Colonic mucosa (tissue), 4 donors: ENCODE results near the gene STRIT1. TPM values are rescaled to one million over a fixed set of nuclear protein-coding genes. Genes with fewer than 3 reads are reported as not detected.

ENCODE experiments used
- DNase-seq: peaks from one replicate; pipeline ENCODE4 v3.0.0-alpha.2; 2020
- H3K27ac ChIP-seq: fragments of 200-600 bp; one replicate; pipeline ENCODE4 v1.8.0; 2021
- H3K27me3 ChIP-seq: fragments of 200-600 bp; one replicate; pipeline ENCODE4 v1.8.0; 2021
- H3K36me3 ChIP-seq: fragments of 200-600 bp; one replicate; pipeline ENCODE4 v1.8.0; 2021
- H3K4me1 ChIP-seq: fragments of 200-600 bp; one replicate; pipeline ENCODE4 v1.8.0; 2021; ENCODE audit warnings: mild to moderate bottlenecking
- H3K4me3 ChIP-seq: fragments of 200-600 bp; one replicate; pipeline ENCODE4 v1.8.0; 2021
- H3K9ac ChIP-seq, 2 donors: one replicate each; pipeline ENCODE4 v1.7.0; 2013; ENCODE audit warnings: control low read depth in 2 of 2, low read depth in 2 of 2, low read length in 2 of 2
- H3K9me3 ChIP-seq: fragments of 200-600 bp; one replicate; pipeline ENCODE4 v1.8.0; 2021
- intact Hi-C: fragments of 100-400 bp; cut with DNase I; formaldehyde crosslinking; loops from one replicate; pipeline ENCODE4 v1.14.1; 2022
- total RNA-seq, 2 donors: library from RNA; stranded (reverse); fragmentation: NEBNext Ultra II Directional in 1 of 2; extraction: Animal tissue kit (Norgen Biotek cat#: 25700) in 1 of 2; gene quantifications; one replicate each; pipeline ENCODE4 v1.2.1, GENCODE V29; 2021
- TF ChIP-seq, protein P1 (sequence below): fragments of 200-600 bp; IDR thresholded peaks from one replicate; pipeline ENCODE4 v1.8.0; 2022; ENCODE audit warnings: antibody characterized with exemption, mild to moderate bottlenecking
- donor health status: healthy.
- donor health status: DM: no; HTN: no; CAD: no.
- donor health status: DM: no; HTN: no; CAD: no.

Gene STRIT1
- total RNA-seq, 2 donors from 2014 or later = not detected

DNA sequence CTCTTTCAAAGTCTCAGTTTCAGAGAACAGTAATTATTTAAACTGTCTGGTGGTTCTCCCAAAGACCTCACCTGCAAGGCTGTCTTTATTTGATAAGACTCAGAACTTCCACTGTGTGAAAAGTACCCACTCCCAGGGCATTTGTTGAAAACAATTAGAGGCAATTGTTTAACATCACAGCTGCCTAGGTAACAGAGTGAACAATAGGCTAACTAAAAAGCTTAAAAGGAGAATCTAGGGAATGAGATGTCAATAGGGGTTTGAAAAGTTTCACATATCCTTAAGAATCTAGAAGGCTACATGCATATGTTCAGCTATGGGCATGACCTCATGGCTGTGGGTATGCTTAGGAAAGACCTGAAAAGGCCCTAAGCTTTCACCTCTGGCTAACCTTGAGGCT lies 2.9 kb upstream of the STRIT1 start:
- Histone ChIP-seq H3K27me3 (no peaks in the 10 kb centered on the region), H3K9me3 (no peaks in the 10 kb centered on the region), H3K4me3 (no peak overlapping the region), H3K27ac (no peak overlapping the region), H3K36me3 (no peaks in the 10 kb centered on the region), H3K9ac (no peak overlapping the region), H3K4me1 (no peaks in the 10 kb centered on the region)
- DNase-seq = no peak
- intact Hi-C loops = no loop called here
- TF ChIP-seq, protein P1, sequence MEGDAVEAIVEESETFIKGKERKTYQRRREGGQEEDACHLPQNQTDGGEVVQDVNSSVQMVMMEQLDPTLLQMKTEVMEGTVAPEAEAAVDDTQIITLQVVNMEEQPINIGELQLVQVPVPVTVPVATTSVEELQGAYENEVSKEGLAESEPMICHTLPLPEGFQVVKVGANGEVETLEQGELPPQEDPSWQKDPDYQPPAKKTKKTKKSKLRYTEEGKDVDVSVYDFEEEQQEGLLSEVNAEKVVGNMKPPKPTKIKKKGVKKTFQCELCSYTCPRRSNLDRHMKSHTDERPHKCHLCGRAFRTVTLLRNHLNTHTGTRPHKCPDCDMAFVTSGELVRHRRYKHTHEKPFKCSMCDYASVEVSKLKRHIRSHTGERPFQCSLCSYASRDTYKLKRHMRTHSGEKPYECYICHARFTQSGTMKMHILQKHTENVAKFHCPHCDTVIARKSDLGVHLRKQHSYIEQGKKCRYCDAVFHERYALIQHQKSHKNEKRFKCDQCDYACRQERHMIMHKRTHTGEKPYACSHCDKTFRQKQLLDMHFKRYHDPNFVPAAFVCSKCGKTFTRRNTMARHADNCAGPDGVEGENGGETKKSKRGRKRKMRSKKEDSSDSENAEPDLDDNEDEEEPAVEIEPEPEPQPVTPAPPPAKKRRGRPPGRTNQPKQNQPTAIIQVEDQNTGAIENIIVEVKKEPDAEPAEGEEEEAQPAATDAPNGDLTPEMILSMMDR = no peak

DNA sequence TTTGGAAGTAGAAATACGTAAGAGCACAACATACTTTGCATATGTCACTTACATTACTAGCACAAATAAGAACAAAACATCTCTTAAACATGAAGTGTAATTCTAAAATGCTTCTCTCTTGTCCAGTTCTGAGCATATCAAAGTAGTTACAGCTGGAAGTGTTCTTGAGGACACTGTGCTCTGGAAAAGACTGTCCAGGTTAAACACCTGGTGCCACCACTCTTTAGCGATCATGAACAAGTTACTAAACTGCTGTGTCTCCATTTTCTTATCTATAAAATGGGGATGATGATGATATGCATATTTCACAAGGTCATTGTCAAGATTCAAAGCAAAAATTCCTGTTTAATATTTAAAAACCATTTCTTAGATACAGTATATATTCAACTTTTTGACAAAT lies 790 bp downstream of the STRIT1 start:
- intact Hi-C loops = no loop called here
- TF ChIP-seq, protein P1 = no peak
- Histone ChIP-seq H3K27ac (no peak overlapping the region), H3K36me3 (no peaks in the 10 kb centered on the region), H3K4me3 (no peak overlapping the region), H3K9ac (no peak overlapping the region), H3K9me3 (no peaks in the 10 kb centered on the region), H3K4me1 (no peaks in the 10 kb centered on the region), H3K27me3 (no peaks in the 10 kb centered on the region)
- no peak for DNase-seq

DNA sequence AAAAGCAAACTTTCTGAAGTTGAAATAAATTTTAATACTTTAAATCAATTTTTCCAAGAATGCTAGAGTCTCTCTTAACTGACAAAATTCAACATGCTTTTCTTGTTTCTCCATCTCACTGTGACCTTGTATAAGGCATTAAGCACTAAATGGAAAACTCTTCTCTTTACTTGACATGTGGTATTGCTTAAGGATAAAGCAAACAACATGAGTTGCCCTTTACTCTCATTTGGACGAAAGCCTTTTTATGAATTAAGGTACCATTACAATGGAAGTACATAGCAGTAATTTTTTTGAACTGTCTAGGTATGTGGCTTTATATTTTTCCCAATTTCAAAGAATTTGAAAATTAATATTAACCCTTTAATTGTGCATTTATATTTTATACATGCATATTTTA lies 1.4 kb downstream of the STRIT1 start:
- H3K27me3 ChIP-seq = no peaks in the 10 kb centered on the region
- H3K9ac ChIP-seq = no peak overlapping the region
- no peak overlapping the region for H3K27ac ChIP-seq
- intact Hi-C loops = no loop called here
- H3K4me1 ChIP-seq = no peaks in the 10 kb centered on the region
- no peak overlapping the region for H3K4me3 ChIP-seq
- TF ChIP-seq, protein P1 = no peak
- H3K9me3 ChIP-seq = no peaks in the 10 kb centered on the region
- DNase-seq = no peak
- H3K36me3 ChIP-seq = no peaks in the 10 kb centered on the region

DNA sequence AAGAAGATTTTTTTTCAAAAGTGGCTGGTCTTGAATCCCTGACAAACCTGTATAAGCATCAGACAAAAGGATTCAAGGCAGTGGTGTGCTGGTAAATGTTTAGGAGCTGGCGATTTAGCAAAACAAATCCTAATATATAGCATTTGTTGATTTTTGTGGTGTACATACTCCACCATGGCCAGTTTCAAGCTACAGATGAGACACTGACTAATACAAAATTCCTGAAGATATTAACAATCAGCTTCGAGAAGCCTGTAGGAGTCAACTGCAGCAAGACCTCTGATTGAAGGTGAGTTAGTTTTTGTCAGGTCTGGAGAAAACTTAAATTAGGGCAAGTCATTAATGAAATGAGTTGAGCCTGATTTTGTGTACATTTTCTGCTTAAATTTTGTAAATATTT lies 6.7 kb downstream of the STRIT1 start:
- Histone ChIP-seq H3K9me3 (no peaks in the 10 kb centered on the region), H3K27me3 (no peaks in the 10 kb centered on the region), H3K36me3 (no peaks in the 10 kb centered on the region), H3K9ac (no peak overlapping the region), H3K4me3 (no peak overlapping the region), H3K4me1 (no peaks in the 10 kb centered on the region), H3K27ac (no peak overlapping the region)
- no peak for DNase-seq
- intact Hi-C loops = no loop called here
- TF ChIP-seq, protein P1 = no peak

DNA sequence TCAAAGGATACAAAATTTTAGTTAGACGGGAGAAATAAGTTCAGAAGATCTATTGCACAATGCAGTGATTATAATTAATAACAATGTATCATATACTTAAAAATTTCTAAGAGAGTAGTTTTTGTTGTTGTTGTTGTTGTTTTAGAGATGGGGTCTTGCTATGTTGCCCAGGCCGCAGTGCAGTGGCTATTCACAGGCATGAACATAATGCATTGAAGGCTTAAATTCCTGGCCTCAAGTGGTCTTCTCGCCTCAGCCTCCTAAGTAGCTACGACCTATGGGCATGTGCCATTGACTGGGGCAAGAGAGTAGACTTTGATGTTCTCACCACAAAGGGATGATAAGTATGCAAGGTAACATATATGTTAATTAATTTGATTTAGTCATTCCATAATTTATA lies 7.5 kb downstream of the STRIT1 start:
- H3K9me3 ChIP-seq = no peaks in the 10 kb centered on the region
- intact Hi-C loops = no loop called here
- no peak overlapping the region for H3K27ac ChIP-seq
- TF ChIP-seq, protein P1 = no peak
- no peak overlapping the region for H3K9ac ChIP-seq
- no peaks in the 10 kb centered on the region for H3K4me1 ChIP-seq
- H3K27me3 ChIP-seq = no peaks in the 10 kb centered on the region
- DNase-seq = no peak
- H3K36me3 ChIP-seq = no peaks in the 10 kb centered on the region
- H3K4me3 ChIP-seq = no peak overlapping the region
